Stimulated activated CD8-positive, alpha-beta memory T cell treated with anti-CD3 and anti-CD28 coated beads, Interleukin-4, amount 100 ng/mL, for 4 hours (primary cell): ENCODE data around the gene DLX2.
"Not testable (repeated sequence)": the region's sequence is repeated elsewhere in the genome, so short reads cannot be mapped to it uniquely, and the experiment has no call there.

ENCODE experiments used
- DNase-seq, 2 donors: peaks; one replicate each; pipeline ENCODE4 v3.0.0-alpha.2; 2020; ENCODE audit warnings: low read depth in 2 of 2, low spot score in 1 of 2

The DLX2 gene

GRCh38 chr2:172083628-172084394 is 18.9 kb downstream of the DLX2 start:
- no peak for DNase-seq

DNA sequence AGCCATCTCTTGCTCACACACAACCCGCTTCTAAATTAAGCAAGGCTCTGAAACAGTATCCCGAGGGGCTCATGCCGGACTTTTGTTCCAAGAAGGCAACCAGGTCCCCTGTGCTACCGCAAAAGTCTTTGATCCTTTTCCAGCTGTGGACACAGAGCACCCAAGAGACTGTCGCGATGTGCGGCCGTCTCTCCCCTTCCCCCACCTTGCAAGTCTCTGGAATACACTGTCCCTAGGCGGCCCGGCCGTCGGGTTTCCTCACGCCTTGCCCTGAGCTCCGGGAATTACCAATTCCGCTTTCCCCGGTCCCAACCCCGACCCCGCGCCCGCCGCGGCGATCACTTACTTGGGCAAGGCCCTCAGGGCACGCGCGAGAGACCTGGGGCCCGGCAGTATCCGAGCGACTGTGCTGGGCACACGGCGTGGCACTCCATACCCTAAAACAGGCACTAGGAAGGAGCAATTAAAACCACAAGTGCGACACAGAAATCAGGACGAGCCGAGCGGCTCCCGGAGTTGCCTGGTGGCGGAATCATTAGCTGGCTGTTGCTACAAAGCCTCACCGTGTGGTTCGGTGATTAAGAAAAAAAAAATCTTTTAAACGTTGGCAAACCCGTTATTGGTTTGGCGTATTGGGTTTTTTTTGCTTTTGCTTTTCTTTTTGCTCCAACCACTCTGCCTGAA is 19.6 kb downstream of the DLX2 start:
- no peak for DNase-seq

DNA sequence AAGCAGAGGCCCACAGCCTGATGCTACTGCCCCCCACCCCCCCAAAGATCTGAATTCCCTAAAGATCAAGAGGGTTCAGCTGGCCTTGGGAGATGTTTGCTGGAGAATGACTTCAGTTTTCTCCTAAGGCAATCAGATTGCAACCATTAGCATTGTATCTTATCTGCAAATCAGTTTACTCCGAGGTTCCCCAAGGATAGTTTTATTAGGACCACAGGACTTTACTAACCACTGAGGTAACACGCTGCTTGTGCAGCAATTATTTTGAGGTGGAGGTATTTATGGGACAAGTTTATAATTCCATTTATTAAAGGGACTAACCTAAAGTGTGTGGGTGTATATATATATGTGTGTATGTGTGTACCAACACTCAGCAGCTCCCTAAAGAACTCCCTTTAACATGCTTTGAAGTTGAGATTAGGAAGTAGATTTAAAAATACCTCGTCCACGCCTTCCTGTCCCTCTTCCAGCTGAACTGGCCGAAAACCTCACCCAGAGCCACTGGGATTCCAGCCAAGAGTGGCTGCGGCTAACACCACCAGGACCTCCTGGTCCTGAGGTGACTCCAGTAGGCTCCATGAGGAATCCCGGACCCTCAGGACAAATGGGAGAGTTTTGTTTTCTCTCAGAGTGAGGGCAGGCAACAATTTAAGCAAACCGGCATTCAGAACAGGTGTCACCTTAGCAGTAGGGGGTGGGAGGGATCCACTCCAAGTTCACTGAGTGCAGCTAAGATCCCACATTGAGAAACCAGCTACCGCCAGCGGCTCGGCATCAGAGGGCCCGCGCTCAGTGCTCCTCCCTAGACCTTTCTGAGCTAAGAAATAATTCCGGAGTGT is 20.4 kb downstream of the DLX2 start:
- DNase-seq, result no peak

DNA sequence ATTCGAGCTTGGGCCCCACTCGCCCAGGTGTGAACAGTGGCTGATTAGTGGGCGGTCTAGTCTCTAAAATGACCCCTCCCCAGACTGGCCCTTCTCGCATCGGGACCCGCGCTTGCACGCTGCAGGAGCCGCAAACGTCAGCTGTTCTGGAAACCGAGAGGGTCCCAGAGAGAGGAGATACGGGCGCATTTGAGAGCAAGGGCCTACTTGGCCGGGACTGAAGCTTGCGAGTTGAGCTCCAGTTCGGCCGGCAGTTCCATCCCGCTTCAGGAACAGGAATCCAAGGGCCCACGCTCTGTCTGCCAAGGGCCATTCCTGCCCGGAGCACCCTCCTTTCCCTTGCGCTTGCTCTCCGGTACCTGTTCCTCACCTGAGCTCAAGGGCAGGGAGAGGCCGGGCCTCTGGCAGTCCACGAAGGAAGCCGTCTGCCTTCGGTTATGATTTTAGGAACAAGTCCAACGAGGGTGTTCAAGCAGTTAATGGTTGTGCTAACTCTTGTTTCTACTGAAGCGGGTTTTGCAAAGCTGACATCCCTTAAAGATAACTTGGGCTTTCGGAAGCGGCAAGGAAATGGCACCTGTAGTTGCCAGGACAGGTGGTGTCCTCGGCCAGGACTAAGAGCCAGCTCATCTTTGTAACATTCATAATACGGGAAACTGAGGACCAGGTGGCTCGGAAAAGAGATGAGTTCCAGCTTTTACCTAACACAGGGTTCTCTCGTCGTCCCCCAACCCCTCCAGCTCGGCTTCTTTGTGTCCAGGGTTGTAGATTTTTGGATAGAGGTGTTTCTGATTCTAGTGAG is 21.3 kb downstream of the DLX2 start:
- no peak for DNase-seq

DNA sequence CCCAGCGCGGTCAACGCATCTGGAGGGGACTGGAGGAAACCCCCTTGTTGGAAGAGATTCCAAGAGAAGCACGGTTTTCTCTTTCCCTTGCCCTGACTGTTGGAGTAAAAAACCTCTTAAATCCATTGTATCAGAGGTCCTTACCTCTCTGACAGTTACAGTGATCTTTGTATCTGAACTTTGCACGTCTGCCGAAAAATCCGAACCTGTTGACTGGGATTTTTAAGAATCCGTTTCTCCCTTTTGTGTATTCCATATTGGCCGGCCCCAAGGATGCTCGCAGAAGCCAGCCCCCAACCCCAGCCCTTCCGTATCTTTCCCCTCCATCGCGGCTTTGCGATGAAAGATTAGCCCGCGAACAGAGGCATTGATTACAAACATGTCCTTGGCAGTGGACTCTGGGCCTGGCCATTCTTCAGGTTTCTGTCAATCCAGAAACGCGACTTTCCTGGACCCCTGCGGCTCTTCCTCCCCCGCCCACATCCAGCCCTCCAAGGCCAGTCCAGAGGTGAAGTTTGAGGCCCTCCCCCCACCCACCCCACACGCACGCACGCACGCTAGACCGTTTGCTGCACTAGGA is 22.0 kb downstream of the DLX2 start:
- DNase-seq, result no peak

DNA sequence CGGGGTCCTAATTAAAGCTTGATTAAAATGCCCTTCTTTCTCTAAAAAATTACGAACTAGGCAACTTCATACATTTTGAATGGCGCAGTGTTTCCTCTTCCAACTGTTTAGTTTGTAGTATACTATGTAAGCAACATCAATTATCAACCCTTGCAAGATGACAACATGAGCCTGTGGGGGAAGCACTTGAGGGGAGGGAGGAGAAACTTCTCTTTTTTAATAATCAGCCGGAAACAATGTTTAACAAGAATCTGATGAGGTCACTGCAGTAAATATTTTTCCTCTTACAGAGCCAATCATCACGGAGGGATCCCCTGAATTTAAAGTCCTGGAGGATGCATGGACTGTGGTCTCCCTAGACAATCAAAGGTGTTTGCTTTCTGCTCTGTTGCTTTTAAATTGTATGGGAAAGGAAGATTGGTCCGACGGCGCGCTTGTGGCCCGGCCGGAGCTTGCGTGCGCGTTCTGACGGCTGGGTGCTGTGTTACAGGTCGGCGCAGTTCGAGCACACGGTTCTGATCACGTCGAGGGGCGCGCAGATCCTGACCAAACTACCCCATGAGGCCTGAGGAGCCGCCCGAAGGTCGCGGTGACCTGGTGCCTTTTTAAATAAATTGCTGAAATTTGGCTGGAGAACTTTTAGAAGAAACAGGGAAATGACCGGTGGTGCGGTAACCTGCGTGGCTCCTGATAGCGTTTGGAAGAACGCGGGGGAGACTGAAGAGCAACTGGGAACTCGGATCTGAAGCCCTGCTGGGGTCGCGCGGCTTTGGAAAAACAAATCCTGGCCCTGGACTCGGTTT is 22.7 kb downstream of the DLX2 start:
- DNase-seq, result no peak

- DNase-seq, result no peak
Measured at GRCh38 chr2:172079416-172079815, 23.3 kb downstream of the DLX2 start.

DNA sequence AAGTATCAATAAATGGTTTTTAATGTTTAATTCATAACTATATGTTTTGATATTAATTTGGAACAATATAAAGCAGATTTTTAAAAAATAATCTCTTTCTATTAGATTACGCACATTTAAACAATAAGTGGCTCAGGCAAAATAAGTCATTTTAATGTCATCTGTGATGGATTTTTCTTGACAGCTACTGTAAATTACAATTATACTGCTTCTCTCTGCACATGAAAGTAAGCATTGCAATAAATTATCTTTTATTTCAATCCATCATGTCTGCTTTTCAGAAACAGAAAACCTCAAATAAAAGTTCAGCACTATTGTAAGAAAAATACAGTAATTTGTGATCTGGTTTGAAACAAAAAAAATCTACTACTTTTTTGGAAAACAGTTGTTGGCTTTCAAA is 28.4 kb downstream of the DLX2 start:
- DNase-seq, result no peak

GRCh38 chr2:172073518-172073917 is 29.2 kb downstream of the DLX2 start:
- DNase-seq, result no peak

- DNase-seq, result no peak
Measured at GRCh38 chr2:172072706-172073105, 30.0 kb downstream of the DLX2 start.

GRCh38 chr2:172072303-172072702 is 30.4 kb downstream of the DLX2 start:
- DNase-seq, result no peak

- no peak for DNase-seq
Measured at GRCh38 chr2:172070936-172071335, 31.8 kb downstream of the DLX2 start.

DNA sequence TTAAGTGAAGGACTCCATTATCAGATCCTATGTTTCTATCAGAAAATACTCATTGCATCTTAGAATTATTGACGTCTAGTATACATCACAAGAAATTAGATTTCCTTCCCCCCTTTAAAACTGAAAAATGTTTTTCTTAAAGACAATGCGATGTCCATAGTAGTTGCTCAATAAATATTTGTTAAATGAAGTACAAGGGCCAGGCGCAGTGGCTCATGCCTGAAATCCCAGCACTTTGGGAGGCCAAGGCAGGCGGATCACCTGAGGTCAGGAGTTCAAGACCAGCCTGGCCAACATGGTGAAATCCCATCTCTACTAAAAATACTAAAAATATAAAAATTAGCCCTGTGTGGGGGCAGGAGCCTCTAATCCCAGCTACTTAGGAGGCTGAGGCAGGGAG is 34.8 kb downstream of the DLX2 start:
- DNase-seq, result not testable (repeated sequence)

DNA sequence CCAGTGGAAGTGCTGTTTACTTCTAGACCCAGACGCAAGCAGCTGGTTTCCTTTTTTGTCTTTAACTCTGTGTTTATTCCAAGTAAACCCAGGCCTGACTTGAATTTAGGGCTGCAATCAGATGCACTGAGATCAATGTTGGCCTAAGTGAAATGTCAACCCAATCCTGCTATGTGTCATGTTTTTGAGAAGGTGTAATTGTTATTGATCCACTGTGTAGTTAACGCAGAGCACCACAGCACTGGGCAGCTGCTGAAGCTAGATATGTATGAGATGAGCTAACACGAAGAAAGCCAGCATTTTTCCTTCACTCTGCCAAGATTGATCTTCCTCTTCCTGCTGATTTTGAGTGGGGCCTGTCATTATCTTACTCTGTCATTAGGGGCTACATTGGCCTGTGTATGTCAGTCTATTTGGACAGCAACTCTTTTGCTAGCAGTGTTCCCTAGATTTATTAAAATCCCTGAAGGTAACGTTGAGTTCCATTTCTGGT is 36.3 kb downstream of the DLX2 start:
- DNase-seq, result no peak

GRCh38 chr2:172065111-172065510 is 37.6 kb downstream of the DLX2 start:
- no peak for DNase-seq

DNA sequence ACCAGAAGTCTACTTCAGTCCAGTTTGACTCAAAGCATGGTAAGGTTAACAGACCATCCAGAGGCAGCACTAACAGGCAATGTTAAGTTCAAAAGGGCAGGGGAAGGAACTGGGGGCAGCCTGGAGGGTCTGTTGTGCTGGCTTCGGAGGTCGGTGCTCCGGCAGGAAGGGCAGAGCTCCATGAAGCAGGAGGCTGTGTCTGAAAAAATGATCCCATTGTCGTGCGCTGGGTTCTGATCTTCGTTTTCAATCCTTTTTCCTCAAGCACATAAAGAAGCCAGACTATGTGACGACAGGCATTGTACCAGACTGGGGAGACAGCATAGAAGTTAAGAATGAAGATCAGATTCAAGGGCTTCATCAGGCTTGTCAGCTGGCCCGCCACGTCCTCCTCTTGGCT is 39.3 kb downstream of the DLX2 start:
- no peak for DNase-seq

- DNase-seq, result no peak
Measured at GRCh38 chr2:172062402-172063004, 40.2 kb downstream of the DLX2 start.

DNA sequence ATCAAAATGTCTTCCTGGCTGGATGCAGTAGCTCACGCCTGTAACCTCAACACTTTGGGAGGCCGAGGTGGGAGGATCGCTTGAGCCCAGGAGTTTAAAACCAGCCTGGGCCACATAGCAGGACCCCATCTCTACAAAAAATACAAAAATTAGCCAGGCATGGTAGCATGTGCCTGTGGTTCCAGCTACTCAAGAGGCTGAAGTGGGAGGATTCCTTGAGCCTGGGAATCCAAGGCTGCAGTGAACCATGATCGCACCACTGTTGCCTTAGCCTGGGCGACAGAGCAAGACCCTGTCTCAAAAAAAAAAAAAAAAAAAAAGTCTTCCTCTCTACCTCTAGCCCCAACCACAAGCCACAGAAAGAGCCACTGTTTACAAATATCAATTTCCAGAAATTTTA is 42.6 kb downstream of the DLX2 start:
- DNase-seq, result not testable (repeated sequence)

DNA sequence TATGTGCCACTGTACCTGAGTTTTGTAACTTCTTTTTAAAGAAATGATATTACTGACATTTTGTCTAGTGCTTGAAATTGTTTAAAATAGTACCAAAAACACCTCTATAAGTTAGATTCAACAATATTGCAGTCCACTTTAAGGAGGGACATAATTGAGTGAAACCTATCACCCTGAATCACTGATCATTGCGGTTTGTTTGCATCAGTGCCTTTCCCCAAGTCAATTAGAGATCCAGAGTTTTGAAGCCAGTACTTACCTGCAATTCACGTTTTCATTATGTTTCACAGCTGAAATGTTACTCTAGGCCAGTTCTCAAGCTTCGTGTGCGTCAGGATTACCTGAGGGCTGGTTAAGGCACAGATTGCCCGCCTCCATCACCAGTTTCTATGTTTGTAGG is 44.0 kb downstream of the DLX2 start:
- no peak for DNase-seq
